Measurements from ENCODE around the gene IER2.

DNA sequence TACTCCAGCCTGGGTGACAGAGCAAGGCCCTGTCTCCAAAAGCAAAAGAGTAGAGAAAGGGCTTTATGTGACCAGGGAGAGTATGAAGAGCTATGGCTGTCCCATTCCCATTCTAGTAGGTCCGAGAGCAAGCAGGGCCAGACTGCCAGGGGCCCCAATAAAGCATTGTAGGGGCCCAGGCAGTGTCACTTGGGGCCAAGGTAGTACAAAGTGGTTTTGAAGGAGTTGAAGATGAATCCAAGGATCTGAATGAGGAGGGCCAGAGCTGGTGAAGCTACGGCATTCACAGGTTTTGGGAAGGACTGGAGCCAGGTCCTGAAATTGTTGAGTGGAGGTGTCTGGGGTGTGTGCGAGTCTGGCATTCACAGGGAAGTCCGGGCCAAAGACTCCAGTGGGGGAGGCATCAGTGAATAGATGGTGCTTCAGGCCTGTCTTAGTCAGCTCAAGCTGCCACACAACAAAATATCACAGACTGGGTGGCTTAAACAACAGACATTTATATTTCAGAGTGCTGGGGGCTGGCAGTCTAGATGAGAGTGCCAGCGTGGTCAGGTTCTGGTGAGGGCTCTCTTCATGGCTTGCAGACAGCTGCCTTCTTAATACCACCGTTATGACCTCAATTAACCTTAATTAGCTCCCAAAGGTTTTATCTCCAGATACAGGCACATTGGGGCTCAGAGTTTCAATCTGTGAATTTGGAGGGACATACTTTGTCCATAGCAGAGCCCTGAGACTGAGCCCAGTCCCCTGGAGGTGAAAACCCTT lies 22.2 kb upstream of the IER2 start:
- TF ChIP-seq, protein P1, sequence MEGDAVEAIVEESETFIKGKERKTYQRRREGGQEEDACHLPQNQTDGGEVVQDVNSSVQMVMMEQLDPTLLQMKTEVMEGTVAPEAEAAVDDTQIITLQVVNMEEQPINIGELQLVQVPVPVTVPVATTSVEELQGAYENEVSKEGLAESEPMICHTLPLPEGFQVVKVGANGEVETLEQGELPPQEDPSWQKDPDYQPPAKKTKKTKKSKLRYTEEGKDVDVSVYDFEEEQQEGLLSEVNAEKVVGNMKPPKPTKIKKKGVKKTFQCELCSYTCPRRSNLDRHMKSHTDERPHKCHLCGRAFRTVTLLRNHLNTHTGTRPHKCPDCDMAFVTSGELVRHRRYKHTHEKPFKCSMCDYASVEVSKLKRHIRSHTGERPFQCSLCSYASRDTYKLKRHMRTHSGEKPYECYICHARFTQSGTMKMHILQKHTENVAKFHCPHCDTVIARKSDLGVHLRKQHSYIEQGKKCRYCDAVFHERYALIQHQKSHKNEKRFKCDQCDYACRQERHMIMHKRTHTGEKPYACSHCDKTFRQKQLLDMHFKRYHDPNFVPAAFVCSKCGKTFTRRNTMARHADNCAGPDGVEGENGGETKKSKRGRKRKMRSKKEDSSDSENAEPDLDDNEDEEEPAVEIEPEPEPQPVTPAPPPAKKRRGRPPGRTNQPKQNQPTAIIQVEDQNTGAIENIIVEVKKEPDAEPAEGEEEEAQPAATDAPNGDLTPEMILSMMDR (IDR thresholded peaks at IDR 0.05 in 2 of 3, conservative IDR thresholded peaks at IDR 0.05 in 1 of 3; ENCODE audit: borderline replicate concordance in 1 of 3, insufficient read depth in 1 of 3, low read depth in 2 of 3, low read length in 2 of 3): no peak
- TF ChIP-seq CEBPB (IDR thresholded peaks at IDR 0.05; ENCODE audit: low read depth) (no peak), EZH2 (IDR thresholded peaks at IDR 0.05) (no peak), EZH2phosphoT487 (IDR thresholded peaks at IDR 0.05; ENCODE audit: borderline replicate concordance) (no peak), POLR2A (IDR thresholded peaks at IDR 0.05; ENCODE audit: borderline replicate concordance, extremely low read depth, insufficient read depth, insufficient read length) (no peak), JUND (IDR thresholded peaks at IDR 0.05) (no peak), YY1 (IDR thresholded peaks at IDR 0.05; ENCODE audit: extremely low read depth, insufficient replicate concordance, low read depth, low read length) (no peak), TCF7L2 (IDR thresholded peaks at IDR 0.05; ENCODE audit: borderline replicate concordance, extremely low read depth, insufficient read depth, insufficient read length) (no peak), POLR2AphosphoS5 (IDR thresholded peaks at IDR 0.05; ENCODE audit: low read depth, low read length) (no peak), ZFX (IDR thresholded peaks at IDR 0.05) (no peak)
- TF ChIP-seq, protein P2, sequence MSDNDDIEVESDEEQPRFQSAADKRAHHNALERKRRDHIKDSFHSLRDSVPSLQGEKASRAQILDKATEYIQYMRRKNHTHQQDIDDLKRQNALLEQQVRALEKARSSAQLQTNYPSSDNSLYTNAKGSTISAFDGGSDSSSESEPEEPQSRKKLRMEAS (IDR thresholded peaks at IDR 0.05): no peak

Measured in HCT116 (cell line).